ENCODE measurements around the gene HIVEP3.

HIVEP3 gene

GRCh38 chr1:41499591-41499990 lies 419.1 kb downstream of the HIVEP3 start:
- no peak for TF ChIP-seq EGR1 (IDR thresholded peaks at IDR 0.05)

GRCh38 chr1:41498804-41499203 lies 419.9 kb downstream of the HIVEP3 start:
- TF ChIP-seq ZBTB7A (IDR thresholded peaks at IDR 0.05; ENCODE audit: low read depth) = 0 out of 2 replicates have a peak, but pooled peaks have one; percentile 47
- TF ChIP-seq CEBPB (IDR thresholded peaks at IDR 0.05) = no peak
- TF ChIP-seq EP300 (IDR thresholded peaks at IDR 0.05; ENCODE audit: borderline replicate concordance) = peak; percentile 68; the same call in 1 of the 2 replicates
- TF ChIP-seq TAF1 (IDR thresholded peaks at IDR 0.05; ENCODE audit: low read depth) = no peak
- TF ChIP-seq YY1 (IDR thresholded peaks at IDR 0.05; ENCODE audit: low read depth) = 0 out of 2 replicates have a peak, but pooled peaks have one; percentile 36
- peak; percentile 70 for TF ChIP-seq MAX (IDR thresholded peaks at IDR 0.05)
- no peak for TF ChIP-seq EGR1 (IDR thresholded peaks at IDR 0.05)
- peak; percentile 80 for TF ChIP-seq TCF12 (IDR thresholded peaks at IDR 0.05; ENCODE audit: low read depth)
- peak; percentile 84 for TF ChIP-seq TEAD4 (IDR thresholded peaks at IDR 0.05)
- no peak for TF ChIP-seq RAD21 (IDR thresholded peaks at IDR 0.05; ENCODE audit: low read depth)
- TF ChIP-seq, protein P1, sequence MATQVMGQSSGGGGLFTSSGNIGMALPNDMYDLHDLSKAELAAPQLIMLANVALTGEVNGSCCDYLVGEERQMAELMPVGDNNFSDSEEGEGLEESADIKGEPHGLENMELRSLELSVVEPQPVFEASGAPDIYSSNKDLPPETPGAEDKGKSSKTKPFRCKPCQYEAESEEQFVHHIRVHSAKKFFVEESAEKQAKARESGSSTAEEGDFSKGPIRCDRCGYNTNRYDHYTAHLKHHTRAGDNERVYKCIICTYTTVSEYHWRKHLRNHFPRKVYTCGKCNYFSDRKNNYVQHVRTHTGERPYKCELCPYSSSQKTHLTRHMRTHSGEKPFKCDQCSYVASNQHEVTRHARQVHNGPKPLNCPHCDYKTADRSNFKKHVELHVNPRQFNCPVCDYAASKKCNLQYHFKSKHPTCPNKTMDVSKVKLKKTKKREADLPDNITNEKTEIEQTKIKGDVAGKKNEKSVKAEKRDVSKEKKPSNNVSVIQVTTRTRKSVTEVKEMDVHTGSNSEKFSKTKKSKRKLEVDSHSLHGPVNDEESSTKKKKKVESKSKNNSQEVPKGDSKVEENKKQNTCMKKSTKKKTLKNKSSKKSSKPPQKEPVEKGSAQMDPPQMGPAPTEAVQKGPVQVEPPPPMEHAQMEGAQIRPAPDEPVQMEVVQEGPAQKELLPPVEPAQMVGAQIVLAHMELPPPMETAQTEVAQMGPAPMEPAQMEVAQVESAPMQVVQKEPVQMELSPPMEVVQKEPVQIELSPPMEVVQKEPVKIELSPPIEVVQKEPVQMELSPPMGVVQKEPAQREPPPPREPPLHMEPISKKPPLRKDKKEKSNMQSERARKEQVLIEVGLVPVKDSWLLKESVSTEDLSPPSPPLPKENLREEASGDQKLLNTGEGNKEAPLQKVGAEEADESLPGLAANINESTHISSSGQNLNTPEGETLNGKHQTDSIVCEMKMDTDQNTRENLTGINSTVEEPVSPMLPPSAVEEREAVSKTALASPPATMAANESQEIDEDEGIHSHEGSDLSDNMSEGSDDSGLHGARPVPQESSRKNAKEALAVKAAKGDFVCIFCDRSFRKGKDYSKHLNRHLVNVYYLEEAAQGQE (IDR thresholded peaks at IDR 0.05; ENCODE audit: low read depth) = no peak
- peak; percentile 60 for TF ChIP-seq USF1 (IDR thresholded peaks at IDR 0.05)
- TF ChIP-seq FOXM1 (IDR thresholded peaks at IDR 0.05; ENCODE audit: borderline replicate concordance, low read depth) = 0 out of 2 replicates have a peak, but pooled peaks have one; percentile 24
- no peak for TF ChIP-seq CREB1 (IDR thresholded peaks at IDR 0.05; ENCODE audit: low read depth)
- peak; percentile 83 for TF ChIP-seq NFIC (IDR thresholded peaks at IDR 0.05)

DNA sequence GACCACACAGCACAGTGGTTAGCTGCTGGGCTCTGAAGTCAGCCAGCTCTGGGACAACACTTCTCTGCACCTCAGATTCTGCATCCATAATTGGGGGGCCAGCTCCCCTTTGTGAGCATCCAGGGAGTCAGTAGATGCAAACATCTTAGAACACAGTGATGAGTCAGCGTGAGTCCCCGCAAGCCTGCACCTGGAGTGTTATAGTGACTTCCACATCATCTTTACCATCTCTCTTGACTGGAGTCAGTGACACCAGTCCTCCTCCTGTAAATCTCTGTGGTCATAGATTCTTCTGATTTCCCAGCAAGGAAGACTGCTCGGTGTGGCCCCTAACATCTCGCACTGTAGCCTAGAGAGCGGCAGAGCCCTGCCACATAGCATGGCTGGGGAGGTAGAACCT lies 420.3 kb downstream of the HIVEP3 start:
- TF ChIP-seq ZBTB7A (IDR thresholded peaks at IDR 0.05; ENCODE audit: low read depth) (no peak), TAF1 (IDR thresholded peaks at IDR 0.05; ENCODE audit: low read depth) (no peak), USF1 (IDR thresholded peaks at IDR 0.05) (no peak), TEAD4 (IDR thresholded peaks at IDR 0.05) (no peak), EP300 (IDR thresholded peaks at IDR 0.05; ENCODE audit: borderline replicate concordance) (no peak), NFIC (IDR thresholded peaks at IDR 0.05) (no peak), CREB1 (IDR thresholded peaks at IDR 0.05; ENCODE audit: low read depth) (no peak)
- TF ChIP-seq, protein P1 (IDR thresholded peaks at IDR 0.05; ENCODE audit: low read depth) = no peak

- TF ChIP-seq ZBTB7A (IDR thresholded peaks at IDR 0.05; ENCODE audit: low read depth) = no peak
- no peak for TF ChIP-seq CREB1 (IDR thresholded peaks at IDR 0.05; ENCODE audit: low read depth)
- TF ChIP-seq YY1 (IDR thresholded peaks at IDR 0.05; ENCODE audit: low read depth) = no peak
- TF ChIP-seq USF1 (IDR thresholded peaks at IDR 0.05) = no peak
- no peak for TF ChIP-seq CEBPB (IDR thresholded peaks at IDR 0.05)
- no peak for TF ChIP-seq MAX (IDR thresholded peaks at IDR 0.05)
- no peak for TF ChIP-seq FOXM1 (IDR thresholded peaks at IDR 0.05; ENCODE audit: borderline replicate concordance, low read depth)
- no peak for TF ChIP-seq RAD21 (IDR thresholded peaks at IDR 0.05; ENCODE audit: low read depth)
- TF ChIP-seq TEAD4 (IDR thresholded peaks at IDR 0.05) = no peak
- no peak for TF ChIP-seq EGR1 (IDR thresholded peaks at IDR 0.05)
- TF ChIP-seq EP300 (IDR thresholded peaks at IDR 0.05; ENCODE audit: borderline replicate concordance) = no peak
- TF ChIP-seq, protein P1 (IDR thresholded peaks at IDR 0.05; ENCODE audit: low read depth) = no peak
- no peak for TF ChIP-seq TAF1 (IDR thresholded peaks at IDR 0.05; ENCODE audit: low read depth)
- TF ChIP-seq TCF12 (IDR thresholded peaks at IDR 0.05; ENCODE audit: low read depth) = no peak
Observed at GRCh38 chr1:41497461-41498030, 421.2 kb downstream of the HIVEP3 start.
